Stimulated activated naive CD8-positive, alpha-beta T cell treated with anti-CD3 and anti-CD28 coated beads, Interleukin-15, Interleukin-2, amounts not matched to agents 100 ng/mL and 50 ng/mL, for 24 hours (primary cell): Measurements from ENCODE around the gene SLC49A4.

Source experiments
- H3K27ac Mint-ChIP-seq: one replicate; pipeline ENCODE4 v1.8.0; 2021; ENCODE audit warnings: mild to moderate bottlenecking, mixed read lengths
- H3K27me3 Mint-ChIP-seq: one replicate; pipeline ENCODE4 v1.8.0; 2021; ENCODE audit warnings: mixed read lengths
- H3K36me3 Mint-ChIP-seq: one replicate; pipeline ENCODE4 v1.8.0; 2021; ENCODE audit warnings: low read depth, mixed read lengths
- H3K4me1 Mint-ChIP-seq: one replicate; pipeline ENCODE4 v1.8.0; 2021; ENCODE audit warnings: low read depth, mixed read lengths
- H3K4me3 Mint-ChIP-seq: one replicate; pipeline ENCODE4 v1.8.0; 2021; ENCODE audit warnings: mild to moderate bottlenecking, mixed read lengths
- H3K9me3 Mint-ChIP-seq: one replicate; pipeline ENCODE4 v1.8.0; 2021; ENCODE audit warnings: mixed read lengths

The SLC49A4 gene

GRCh38 chr3:122859021-122859805, 64.3 kb downstream of the SLC49A4 start:
- no peak overlapping the region for H3K27ac Mint-ChIP-seq
- H3K27me3 Mint-ChIP-seq = no peaks in the 10 kb centered on the region
- H3K9me3 Mint-ChIP-seq = no peaks in the 10 kb centered on the region
- H3K36me3 Mint-ChIP-seq = peaks cover 10% of the 10 kb centered on the region
- peaks cover 18% of the 10 kb centered on the region for H3K4me1 Mint-ChIP-seq
- no peak overlapping the region for H3K4me3 Mint-ChIP-seq

DNA sequence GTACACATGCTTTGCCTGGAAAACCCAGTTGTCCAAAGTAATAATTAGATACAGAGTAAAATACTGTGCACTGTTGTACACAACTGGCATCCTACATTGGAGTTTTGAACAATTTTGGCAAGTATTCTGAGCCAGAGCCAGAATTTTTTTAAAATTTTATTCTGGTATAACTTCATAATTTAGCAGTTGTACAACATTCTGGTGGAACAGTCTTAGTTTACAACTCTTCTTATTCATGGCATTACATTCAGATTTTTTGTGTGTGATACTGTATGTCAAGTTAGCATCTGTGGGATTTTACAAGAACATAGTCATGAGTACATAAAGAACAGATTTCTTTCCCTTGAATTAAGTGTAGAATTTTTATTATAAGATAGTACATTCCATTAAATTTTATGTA, 67.5 kb downstream of the SLC49A4 start:
- Mint-ChIP-seq H3K4me1 (peaks cover 6% of the 10 kb centered on the region), H3K27ac (no peak overlapping the region), H3K9me3 (no peaks in the 10 kb centered on the region), H3K4me3 (no peak overlapping the region), H3K36me3 (peaks cover 6% of the 10 kb centered on the region), H3K27me3 (no peaks in the 10 kb centered on the region)

GRCh38 chr3:122864498-122864897, 69.6 kb downstream of the SLC49A4 start:
- Mint-ChIP-seq H3K27ac (no peak overlapping the region), H3K4me1 (no peaks in the 10 kb centered on the region), H3K9me3 (no peaks in the 10 kb centered on the region), H3K4me3 (no peak overlapping the region), H3K27me3 (no peaks in the 10 kb centered on the region), H3K36me3 (no peaks in the 10 kb centered on the region)

- Mint-ChIP-seq H3K9me3 (no peaks in the 10 kb centered on the region), H3K36me3 (peaks cover 10% of the 10 kb centered on the region), H3K4me3 (no peak overlapping the region), H3K27ac (no peak overlapping the region), H3K4me1 (no peaks in the 10 kb centered on the region), H3K27me3 (no peaks in the 10 kb centered on the region)
These were observed 73.5 kb downstream of the SLC49A4 start for GRCh38 chr3:122868322-122868721.

DNA sequence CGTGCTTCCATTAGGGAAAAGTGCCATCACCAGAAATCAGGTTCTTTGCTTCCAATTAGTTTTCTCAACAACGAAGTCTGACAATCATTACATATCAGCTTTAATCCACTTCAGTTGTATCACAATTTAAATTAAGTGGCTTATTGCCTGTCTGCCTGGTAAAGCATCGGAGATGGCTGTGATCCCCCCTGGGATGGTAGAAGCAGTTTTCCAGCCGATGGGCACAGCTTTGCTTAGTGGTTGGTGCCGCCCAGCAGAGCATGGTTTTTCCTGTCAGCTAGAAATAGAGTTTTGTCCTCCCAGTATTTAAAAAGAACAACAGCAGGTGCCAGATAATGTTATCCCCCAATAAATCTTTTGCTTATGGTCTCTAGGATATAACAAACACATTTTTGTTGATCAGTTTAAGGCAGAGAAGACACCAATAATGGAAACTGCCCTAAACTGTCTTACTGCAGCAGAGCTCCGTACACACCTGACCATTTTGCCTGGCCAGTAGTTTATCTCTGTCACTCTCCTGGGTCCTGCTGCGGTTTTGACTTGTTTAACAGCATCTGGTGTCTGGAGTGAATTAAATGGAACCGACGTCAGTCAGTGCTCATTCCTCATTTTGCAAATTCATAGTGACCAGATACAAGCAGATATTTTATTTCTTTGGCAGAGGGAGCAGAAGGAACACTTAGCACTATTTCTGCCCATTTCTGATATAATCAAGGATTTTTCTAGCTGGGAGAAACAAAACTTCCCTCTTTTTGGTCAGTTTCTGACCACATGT, 79.1 kb downstream of the SLC49A4 start:
- H3K4me3 Mint-ChIP-seq = no peak overlapping the region
- peaks cover 23% of the 10 kb centered on the region for H3K36me3 Mint-ChIP-seq
- H3K27me3 Mint-ChIP-seq = no peaks in the 10 kb centered on the region
- H3K4me1 Mint-ChIP-seq = peaks cover 17% of the 10 kb centered on the region
- H3K27ac Mint-ChIP-seq = no peak overlapping the region
- no peaks in the 10 kb centered on the region for H3K9me3 Mint-ChIP-seq

- H3K4me3 Mint-ChIP-seq = no peak overlapping the region
- H3K27me3 Mint-ChIP-seq = no peaks in the 10 kb centered on the region
- H3K4me1 Mint-ChIP-seq = peaks cover 17% of the 10 kb centered on the region
- H3K9me3 Mint-ChIP-seq = no peaks in the 10 kb centered on the region
- H3K36me3 Mint-ChIP-seq = peaks cover 23% of the 10 kb centered on the region
- H3K27ac Mint-ChIP-seq = no peak overlapping the region
These were observed 80.8 kb downstream of the SLC49A4 start for GRCh38 chr3:122875547-122876127.

- Mint-ChIP-seq H3K27ac (no peak overlapping the region), H3K4me1 (peaks cover 13% of the 10 kb centered on the region), H3K36me3 (peaks cover 5% of the 10 kb centered on the region), H3K4me3 (no peak overlapping the region), H3K9me3 (no peaks in the 10 kb centered on the region), H3K27me3 (no peaks in the 10 kb centered on the region)
These were observed 85.3 kb downstream of the SLC49A4 start for GRCh38 chr3:122880173-122880572.

DNA sequence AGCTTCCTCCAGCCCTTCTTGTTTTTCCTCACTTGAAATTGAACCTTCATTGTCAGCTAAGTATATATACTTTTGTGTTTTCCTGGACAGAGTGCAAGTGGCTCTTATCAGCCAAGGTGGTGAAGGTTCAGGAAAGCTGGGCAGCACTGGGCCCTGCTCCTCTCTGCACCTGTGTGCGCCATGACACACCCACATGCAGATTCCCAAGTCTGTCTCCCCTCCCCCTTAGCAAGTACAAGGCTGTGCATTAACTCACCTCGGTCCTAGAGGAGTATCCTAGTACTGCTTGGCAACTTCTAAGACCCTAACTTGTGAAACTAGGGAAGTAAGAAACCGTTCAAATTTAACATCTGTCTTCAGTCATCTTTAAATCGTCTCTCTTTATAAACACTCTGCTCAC, 85.8 kb downstream of the SLC49A4 start:
- Mint-ChIP-seq H3K36me3 (peaks cover 5% of the 10 kb centered on the region), H3K27ac (no peak overlapping the region), H3K4me3 (no peak overlapping the region), H3K4me1 (peaks cover 8% of the 10 kb centered on the region), H3K9me3 (no peaks in the 10 kb centered on the region), H3K27me3 (no peaks in the 10 kb centered on the region)

DNA sequence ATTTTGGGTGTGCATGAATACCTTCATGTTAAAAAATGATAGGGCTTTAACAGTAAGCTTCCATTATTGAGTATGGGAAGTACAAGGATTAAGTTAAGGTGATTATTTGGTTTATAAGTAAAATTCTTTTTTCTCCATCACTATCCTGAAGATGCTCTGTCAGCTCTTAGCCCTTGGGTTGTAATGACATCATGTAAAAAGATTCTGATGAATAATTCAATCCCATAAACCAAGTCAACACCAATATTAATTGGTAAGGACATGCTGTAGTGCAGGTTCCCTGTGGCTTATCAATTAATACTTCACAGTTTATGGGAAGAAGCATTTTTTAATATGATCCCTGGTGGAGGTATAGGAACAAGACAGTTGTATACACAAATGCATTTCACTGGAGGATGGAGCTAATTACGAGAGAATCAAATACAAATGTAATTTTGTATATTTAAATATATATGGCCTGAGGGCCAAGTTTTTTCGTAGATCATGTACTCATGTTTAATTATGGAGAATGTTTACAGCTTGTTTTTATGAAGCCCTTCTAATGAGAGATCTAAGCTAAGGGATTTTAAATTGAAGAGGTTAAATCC, 87.6 kb downstream of the SLC49A4 start:
- H3K27ac Mint-ChIP-seq = no peak overlapping the region
- no peaks in the 10 kb centered on the region for H3K36me3 Mint-ChIP-seq
- no peaks in the 10 kb centered on the region for H3K4me1 Mint-ChIP-seq
- H3K9me3 Mint-ChIP-seq = no peaks in the 10 kb centered on the region
- no peaks in the 10 kb centered on the region for H3K27me3 Mint-ChIP-seq
- no peak overlapping the region for H3K4me3 Mint-ChIP-seq

GRCh38 chr3:122886251-122886650, 91.4 kb downstream of the SLC49A4 start:
- H3K27me3 Mint-ChIP-seq = no peaks in the 10 kb centered on the region
- H3K36me3 Mint-ChIP-seq = no peaks in the 10 kb centered on the region
- H3K4me1 Mint-ChIP-seq = peaks cover 5% of the 10 kb centered on the region

DNA sequence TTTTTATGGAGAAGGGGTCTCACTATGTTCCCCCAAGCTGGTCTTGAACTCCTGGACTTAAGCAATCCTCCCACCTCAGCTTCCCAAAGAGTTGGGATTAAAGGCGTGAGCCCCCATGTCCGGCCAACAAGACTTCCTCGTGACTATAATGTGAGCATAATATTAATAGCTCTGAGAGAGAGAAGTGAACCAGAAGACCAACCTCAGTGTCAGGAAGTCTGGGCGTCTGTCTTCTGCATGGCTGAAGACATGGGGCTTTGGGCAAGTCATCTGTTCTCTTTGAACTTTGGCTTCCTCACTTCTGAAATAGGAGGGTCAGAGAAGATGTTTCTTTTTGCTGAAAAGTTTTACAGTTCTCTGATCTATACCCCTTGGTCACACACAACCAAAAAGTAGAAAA, 92.1 kb downstream of the SLC49A4 start:
- no peak overlapping the region for H3K4me3 Mint-ChIP-seq
- peaks cover 5% of the 10 kb centered on the region for H3K4me1 Mint-ChIP-seq
- H3K36me3 Mint-ChIP-seq = no peaks in the 10 kb centered on the region
- H3K9me3 Mint-ChIP-seq = no peaks in the 10 kb centered on the region
- H3K27me3 Mint-ChIP-seq = no peaks in the 10 kb centered on the region
- H3K27ac Mint-ChIP-seq = no peak overlapping the region

More at GRCh38 chr3:122886251-122886650, 91.4 kb downstream of the SLC49A4 start:
- H3K27ac Mint-ChIP-seq = no peak overlapping the region
- H3K4me3 Mint-ChIP-seq = no peak overlapping the region
- no peaks in the 10 kb centered on the region for H3K9me3 Mint-ChIP-seq

- Mint-ChIP-seq H3K4me3 (no peak overlapping the region), H3K36me3 (no peaks in the 10 kb centered on the region), H3K9me3 (no peaks in the 10 kb centered on the region), H3K27me3 (no peaks in the 10 kb centered on the region), H3K27ac (no peak overlapping the region), H3K4me1 (peaks cover 16% of the 10 kb centered on the region)
These were observed 95.3 kb downstream of the SLC49A4 start for GRCh38 chr3:122890077-122890719.

DNA sequence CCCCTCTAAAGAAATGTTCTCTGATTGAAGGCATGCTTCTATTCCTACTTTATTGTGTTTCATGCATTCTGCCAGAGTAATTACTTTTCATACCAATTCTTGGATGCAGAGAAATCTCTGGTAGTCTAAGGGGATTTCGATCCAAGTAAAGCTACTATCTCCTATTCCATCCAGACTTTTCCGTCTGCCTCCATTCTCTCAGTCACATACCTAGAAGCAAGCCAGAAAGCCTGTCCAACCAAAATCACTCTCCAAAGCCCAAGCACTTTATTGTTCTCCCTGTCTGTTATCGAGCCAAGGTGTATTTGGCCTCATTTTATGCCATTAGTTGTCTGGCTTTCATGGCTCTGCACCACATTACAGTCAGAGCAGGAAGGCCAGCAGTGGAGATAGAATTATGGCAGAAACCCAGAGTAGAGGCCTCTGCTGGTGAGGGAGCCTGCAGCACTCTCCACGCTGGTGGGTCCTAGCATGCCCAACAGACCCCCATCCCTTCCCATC, 95.9 kb downstream of the SLC49A4 start:
- no peaks in the 10 kb centered on the region for H3K27me3 Mint-ChIP-seq

DNA sequence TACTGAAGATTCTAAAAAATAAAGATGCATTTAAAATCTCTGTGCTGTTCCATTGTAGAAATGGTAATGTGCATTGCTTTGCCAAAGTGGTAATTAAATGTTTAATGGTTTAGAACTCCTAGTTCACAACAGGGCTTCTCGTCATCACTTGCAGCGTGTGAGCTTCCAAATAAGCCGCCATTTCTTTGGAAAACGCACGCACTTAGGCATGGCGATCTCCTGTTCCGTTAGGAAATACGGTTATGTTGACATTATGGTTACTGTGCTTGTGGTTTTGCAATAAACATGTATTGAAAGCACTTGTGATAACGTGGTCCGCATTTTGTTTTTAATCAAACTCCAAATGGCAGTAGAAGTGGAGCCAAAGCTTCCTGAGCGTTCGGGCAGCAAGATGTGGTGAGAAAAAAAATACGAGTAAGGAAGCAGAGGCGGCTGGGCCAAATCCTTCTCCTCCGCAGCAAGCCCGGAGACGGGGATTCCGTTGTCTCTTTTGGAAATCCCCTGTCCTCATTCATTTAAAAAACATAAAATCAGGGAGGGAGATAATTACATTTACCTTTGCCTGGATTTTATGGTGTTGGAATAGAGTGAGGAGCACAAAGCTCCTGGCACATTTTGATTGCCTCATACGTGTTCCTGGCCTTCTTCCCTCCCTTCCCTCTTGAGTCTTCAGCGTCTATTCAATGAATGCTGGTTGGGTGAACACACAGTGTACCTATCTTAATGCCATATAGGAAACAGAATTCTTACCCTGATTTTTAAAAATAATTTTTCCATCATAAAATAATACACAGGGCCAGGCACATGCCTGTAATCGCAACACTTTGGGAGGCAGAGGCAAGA, 97.5 kb downstream of the SLC49A4 start:
- Mint-ChIP-seq H3K36me3 (no peaks in the 10 kb centered on the region), H3K27ac (no peak overlapping the region), H3K4me1 (peaks cover 16% of the 10 kb centered on the region), H3K9me3 (no peaks in the 10 kb centered on the region), H3K4me3 (no peak overlapping the region), H3K27me3 (peaks cover 4% of the 10 kb centered on the region)

More for the DNA sequence above, 95.9 kb downstream of the SLC49A4 start:
- H3K4me1 Mint-ChIP-seq = peaks cover 16% of the 10 kb centered on the region
- no peak overlapping the region for H3K4me3 Mint-ChIP-seq
- H3K9me3 Mint-ChIP-seq = no peaks in the 10 kb centered on the region
- no peak overlapping the region for H3K27ac Mint-ChIP-seq
- no peaks in the 10 kb centered on the region for H3K36me3 Mint-ChIP-seq
